ENCODE results near the gene RNF8. TPM values are rescaled to one million over a fixed set of nuclear protein-coding genes. Genes with fewer than 3 reads are reported as not detected.
A peak's percentile ranks its signal among the peaks of the same experiment; 100 is the strongest.

RNF8 gene
- total and polyA plus RNA-seq, 2 of the 4 experiments (the other 2 are of a cell fraction) = 16.5 to 17.9 TPM

GRCh38 chr6:37381579-37381978 lies 27.8 kb downstream of the RNF8 start:
- intact Hi-C loops (cut with micrococcal nuclease) = no loop called here
- no peak overlapping the region for H3K9ac ChIP-seq (ENCODE audit: low read depth, low read length)
- peaks cover 23% of the 10 kb centered on the region for H3K36me3 ChIP-seq (ENCODE audit: control insufficient read depth, insufficient read depth, low read length)
- 0 out of 2 replicates have a peak, but pooled peaks have one; percentile 27 for ATAC-seq (ENCODE audit: low read depth)
- H3K18ac ChIP-seq (ENCODE audit: low read depth, low read length) = no peak overlapping the region
- H3K4me2 ChIP-seq (ENCODE audit: low read depth, low read length) = no peak overlapping the region
- no peaks in the 10 kb centered on the region; the same call in 1 of the 2 replicates for H4K20me1 ChIP-seq (ENCODE audit: insufficient read depth, low read length)
- no peak overlapping the region for H3K4me3 ChIP-seq (ENCODE audit: insufficient read depth, low read depth, low read length)
- DNase-seq = peak; percentile 74
- BruUV-seq (replicated peaks) = no TSS peak
- no peak overlapping the region for H3K27ac ChIP-seq (ENCODE audit: insufficient read depth, low read length)
- H3K9me3 ChIP-seq (ENCODE audit: control insufficient read depth, insufficient read depth, low read length) = no peaks in the 10 kb centered on the region
- H2AFZ ChIP-seq (replicated peaks; ENCODE audit: low read length, poor library complexity) = no peak overlapping the region
- H3K23ac ChIP-seq (ENCODE audit: low read depth, low read length) = no peak overlapping the region
- H2BK15ac ChIP-seq (ENCODE audit: low read depth, low read length) = no peak overlapping the region
- no peak overlapping the region for H4K91ac ChIP-seq (ENCODE audit: insufficient read depth, low read depth, low read length)
- H3K4ac ChIP-seq (ENCODE audit: low read depth, low read length) = no peak overlapping the region
- H3K27me3 ChIP-seq (ENCODE audit: control insufficient read depth, insufficient read depth, low read length) = no peaks in the 10 kb centered on the region
- H3K56ac ChIP-seq (ENCODE audit: extremely low read depth, insufficient read depth, low read length) = no peak overlapping the region
- H4K8ac ChIP-seq (ENCODE audit: low read depth in 2 of 2, low read length in 2 of 2) = no peak overlapping the region
- in situ Hi-C loops (cut with MboI; ENCODE audit: low sequenced_read_pairs) = no loop called here
- no peaks in the 10 kb centered on the region for H3K9me1 ChIP-seq (ENCODE audit: insufficient read depth, low read length)
- no peak overlapping the region for H2BK120ac ChIP-seq (ENCODE audit: low read depth, low read length)
- H2BK5ac ChIP-seq (ENCODE audit: low read depth, low read length, poor library complexity, severe bottlenecking) = no peak overlapping the region
- H2AK9ac ChIP-seq (replicated peaks; ENCODE audit: low read depth, low read length, poor library complexity) = no peak overlapping the region
- no peaks in the 10 kb centered on the region for H3K4me1 ChIP-seq (ENCODE audit: control insufficient read depth, insufficient read depth, low read length)
- WGBS, 2 experiments (ENCODE audit: extremely low coverage in 2 of 2, insufficient read length in 1 of 2) = no CpG with 5 or more reads among the region's 2 CpGs
- H3K14ac ChIP-seq (replicated peaks; ENCODE audit: low read depth, low read length) = no peak overlapping the region
- no peak overlapping the region for H4K5ac ChIP-seq (ENCODE audit: low read depth, low read length)
- dilution Hi-C loops (cut with HindIII; ENCODE audit: low sequenced_read_pairs, unreplicated experiment) = no loop called here
- no peak overlapping the region for H2AK5ac ChIP-seq (ENCODE audit: low read depth, low read length)
- CTCF ChIA-PET = no interaction called here
- peak; percentile 67 for TF ChIP-seq RAD21 (IDR thresholded peaks at IDR 0.05; ENCODE audit: low read length)
- TF ChIP-seq CTCF (conservative IDR thresholded peaks at IDR 0.05; ENCODE audit: low read depth, low read length) = peak; percentile 54
- TF ChIP-seq MAZ (IDR thresholded peaks at IDR 0.05; ENCODE audit: borderline replicate concordance, low read depth, low read length) = no peak
- no peak for TF ChIP-seq CEBPB (IDR thresholded peaks at IDR 0.05; ENCODE audit: low read depth, low read length)
- TF ChIP-seq RCOR1 (IDR thresholded peaks at IDR 0.05; ENCODE audit: insufficient replicate concordance, low read length) = no peak
- TF ChIP-seq, protein P1, sequence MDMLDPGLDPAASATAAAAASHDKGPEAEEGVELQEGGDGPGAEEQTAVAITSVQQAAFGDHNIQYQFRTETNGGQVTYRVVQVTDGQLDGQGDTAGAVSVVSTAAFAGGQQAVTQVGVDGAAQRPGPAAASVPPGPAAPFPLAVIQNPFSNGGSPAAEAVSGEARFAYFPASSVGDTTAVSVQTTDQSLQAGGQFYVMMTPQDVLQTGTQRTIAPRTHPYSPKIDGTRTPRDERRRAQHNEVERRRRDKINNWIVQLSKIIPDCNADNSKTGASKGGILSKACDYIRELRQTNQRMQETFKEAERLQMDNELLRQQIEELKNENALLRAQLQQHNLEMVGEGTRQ (IDR thresholded peaks at IDR 0.05; ENCODE audit: low read depth, low read length) = no peak
- TF ChIP-seq POLR2A (IDR thresholded peaks at IDR 0.05; ENCODE audit: low read depth, low read length) = no peak
- TF ChIP-seq SMC3 (IDR thresholded peaks at IDR 0.05; ENCODE audit: low read depth, low read length) = peak; percentile 44
- no peak for TF ChIP-seq FOS (IDR thresholded peaks at IDR 0.05; ENCODE audit: low read depth, low read length)
- POLR2A ChIA-PET (ENCODE audit: unreplicated experiment) = no interaction called here
- H2BK20ac ChIP-seq (ENCODE audit: low read depth, low read length) = no peak overlapping the region
- peaks cover 0 to 4% of the 10 kb centered on the region in 2 experiments; a peak in 2 of 4 replicates for H3K79me1 ChIP-seq (ENCODE audit: low read depth in 1 of 2, low read length in 2 of 2)

Measured in IMR-90 (cell line).